ENCODE data around the gene TCF7L1. TPM values are rescaled to one million over a fixed set of nuclear protein-coding genes. Genes with fewer than 3 reads are reported as not detected.

TCF7L1 gene
- total RNA-seq, 2 experiments from 2014 or later: not detected

GRCh38 chr2:85169581-85169980 is 36.4 kb downstream of the TCF7L1 start:
- H4K20me1 ChIP-seq (ENCODE audit: insufficient read depth, low read length): no peaks in the 10 kb centered on the region
- no peak overlapping the region for H3K4me2 ChIP-seq (ENCODE audit: low read length)
- H3K79me2 ChIP-seq (ENCODE audit: insufficient read depth, low read depth, low read length): no peaks in the 10 kb centered on the region
- TF ChIP-seq EZH2phosphoT487 (IDR thresholded peaks at IDR 0.05; ENCODE audit: borderline replicate concordance, low read depth, low read length) (no peak), CTCF (conservative IDR thresholded peaks at IDR 0.05; ENCODE audit: low read length) (no peak)
- H3K36me3 ChIP-seq (ENCODE audit: insufficient read depth, low read length): no peaks in the 10 kb centered on the region
- peaks cover 7% of the 10 kb centered on the region; the same call in 1 of the 2 replicates for H3K9me3 ChIP-seq (ENCODE audit: low read length)
- no peak for DNase-seq (ENCODE audit: low spot score)
- H3K27ac ChIP-seq (ENCODE audit: low read depth, low read length, poor library complexity, severe bottlenecking): no peak overlapping the region
- intact Hi-C loops (cut with micrococcal nuclease; ENCODE audit: unreplicated experiment): no loop called here
- no peaks in the 10 kb centered on the region for H3K4me1 ChIP-seq (ENCODE audit: insufficient read depth, low read length, poor library complexity, severe bottlenecking)
- ChIA-PET POLR2A (interaction anchor here (0.6 kb wide), 1 partner anchor 143 kb away, joined by 7 read pairs; no protein-coding TSS in a partner anchor), CTCF (ENCODE audit: unreplicated experiment) (interaction anchor here (0.6 kb wide), 1 partner anchor 337 kb away, joined by 3 read pairs; no protein-coding TSS in a partner anchor)
- H3K4me3 ChIP-seq (ENCODE audit: low read depth, low read length, poor library complexity, severe bottlenecking): no peak overlapping the region
- no peaks in the 10 kb centered on the region for H3K9me2 ChIP-seq (ENCODE audit: insufficient read depth, low read length)
- no TSS peak for BruUV-seq (replicated peaks)
- no peak overlapping the region for H2AFZ ChIP-seq (ENCODE audit: low read length)

- Histone ChIP-seq H3K4me2 (ENCODE audit: low read length) (no peak overlapping the region), H3K9me3 (ENCODE audit: low read length) (peaks cover 7% of the 10 kb centered on the region; the same call in 1 of the 2 replicates), H3K79me2 (ENCODE audit: insufficient read depth, low read depth, low read length) (no peaks in the 10 kb centered on the region), H3K9me2 (ENCODE audit: insufficient read depth, low read length) (no peaks in the 10 kb centered on the region), H3K4me1 (ENCODE audit: insufficient read depth, low read length, poor library complexity, severe bottlenecking) (no peaks in the 10 kb centered on the region), H3K36me3 (ENCODE audit: insufficient read depth, low read length) (no peaks in the 10 kb centered on the region), H4K20me1 (ENCODE audit: insufficient read depth, low read length) (no peaks in the 10 kb centered on the region), H2AFZ (ENCODE audit: low read length) (no peak overlapping the region), H3K4me3 (ENCODE audit: low read depth, low read length, poor library complexity, severe bottlenecking) (no peak overlapping the region), H3K27ac (ENCODE audit: low read depth, low read length, poor library complexity, severe bottlenecking) (no peak overlapping the region)
- POLR2A ChIA-PET: interaction anchor here (0.9 kb wide), 1 partner anchor 11 kb away, joined by 3 read pairs; no protein-coding TSS in a partner anchor
- intact Hi-C loops (cut with micrococcal nuclease; ENCODE audit: unreplicated experiment): no loop called here
- no TSS peak for BruUV-seq (replicated peaks)
- CTCF ChIA-PET (ENCODE audit: unreplicated experiment): no interaction called here
- DNase-seq (ENCODE audit: low spot score): no peak
- no peak for TF ChIP-seq EZH2phosphoT487 (IDR thresholded peaks at IDR 0.05; ENCODE audit: borderline replicate concordance, low read depth, low read length)
- no peak for TF ChIP-seq CTCF (conservative IDR thresholded peaks at IDR 0.05; ENCODE audit: low read length)
These were observed 37.8 kb downstream of the TCF7L1 start for GRCh38 chr2:85170938-85171475.

GRCh38 chr2:85171916-85172315 is 38.7 kb downstream of the TCF7L1 start:
- Histone ChIP-seq H3K27ac (ENCODE audit: low read depth, low read length, poor library complexity, severe bottlenecking) (no peak overlapping the region), H3K9me2 (ENCODE audit: insufficient read depth, low read length) (no peaks in the 10 kb centered on the region), H4K20me1 (ENCODE audit: insufficient read depth, low read length) (no peaks in the 10 kb centered on the region), H3K4me1 (ENCODE audit: insufficient read depth, low read length, poor library complexity, severe bottlenecking) (no peaks in the 10 kb centered on the region), H3K9me3 (ENCODE audit: low read length) (peaks cover 7% of the 10 kb centered on the region; the same call in 1 of the 2 replicates), H3K36me3 (ENCODE audit: insufficient read depth, low read length) (no peaks in the 10 kb centered on the region), H2AFZ (ENCODE audit: low read length) (no peak overlapping the region), H3K4me2 (ENCODE audit: low read length) (no peak overlapping the region), H3K79me2 (ENCODE audit: insufficient read depth, low read depth, low read length) (no peaks in the 10 kb centered on the region), H3K4me3 (ENCODE audit: low read depth, low read length, poor library complexity, severe bottlenecking) (no peak overlapping the region)
- DNase-seq (ENCODE audit: low spot score): no peak
- BruUV-seq (replicated peaks): no TSS peak
- POLR2A ChIA-PET: interaction anchor here (0.9 kb wide), 1 partner anchor 10 kb away, joined by 3 read pairs; no protein-coding TSS in a partner anchor
- intact Hi-C loops (cut with micrococcal nuclease; ENCODE audit: unreplicated experiment): no loop called here
- CTCF ChIA-PET (ENCODE audit: unreplicated experiment): no interaction called here
- TF ChIP-seq CTCF (conservative IDR thresholded peaks at IDR 0.05; ENCODE audit: low read length) (no peak), EZH2phosphoT487 (IDR thresholded peaks at IDR 0.05; ENCODE audit: borderline replicate concordance, low read depth, low read length) (no peak)

All from OCI-LY7 (cell line).